Measurements from ENCODE around the gene PLAAT4. TPM values are rescaled to one million over a fixed set of nuclear protein-coding genes. Genes with fewer than 3 reads are reported as not detected.
"Not testable (repeated sequence)": the region's sequence is repeated elsewhere in the genome, so short reads cannot be mapped to it uniquely, and the experiment has no call there.

Gene PLAAT4
- polyA plus RNA-seq, 4 donors, result 8.5 to 14.7 (median 11.4) TPM

GRCh38 chr11:63564784-63565350 is 28.3 kb downstream of the PLAAT4 start:
- DNase-seq (ENCODE audit: low read depth in 4 of 4, low spot score in 2 of 4), result no peak

- peak in 3 of 4 donors; percentile 37 to 53 (median 41) for DNase-seq (ENCODE audit: low read depth in 4 of 4, low spot score in 2 of 4)
These were observed 30.6 kb downstream of the PLAAT4 start for GRCh38 chr11:63567044-63567840.

DNA sequence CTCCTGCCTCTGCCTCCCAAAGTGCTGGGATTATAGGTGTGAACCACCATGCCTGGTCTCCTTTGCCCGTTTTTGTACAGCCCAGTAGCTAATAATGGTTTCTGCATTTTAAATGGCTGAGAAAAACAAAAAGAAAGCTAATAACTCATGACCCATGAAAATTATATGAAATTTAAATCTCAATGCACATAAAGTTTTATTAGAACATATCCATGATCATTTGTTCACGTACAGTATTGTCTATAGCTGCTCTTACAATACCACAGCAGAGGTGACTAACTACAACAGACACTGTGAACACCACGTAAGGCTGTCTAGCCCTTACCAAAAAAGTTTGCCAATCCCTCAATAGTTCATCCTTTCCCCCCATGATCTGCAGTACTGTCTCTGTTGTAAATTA is 33.0 kb downstream of the PLAAT4 start:
- DNase-seq (ENCODE audit: low read depth in 4 of 4, low spot score in 2 of 4), result no peak

- DNase-seq (ENCODE audit: low read depth in 4 of 4, low spot score in 2 of 4), result no peak
These were observed 35.5 kb downstream of the PLAAT4 start for GRCh38 chr11:63572026-63572688.

DNA sequence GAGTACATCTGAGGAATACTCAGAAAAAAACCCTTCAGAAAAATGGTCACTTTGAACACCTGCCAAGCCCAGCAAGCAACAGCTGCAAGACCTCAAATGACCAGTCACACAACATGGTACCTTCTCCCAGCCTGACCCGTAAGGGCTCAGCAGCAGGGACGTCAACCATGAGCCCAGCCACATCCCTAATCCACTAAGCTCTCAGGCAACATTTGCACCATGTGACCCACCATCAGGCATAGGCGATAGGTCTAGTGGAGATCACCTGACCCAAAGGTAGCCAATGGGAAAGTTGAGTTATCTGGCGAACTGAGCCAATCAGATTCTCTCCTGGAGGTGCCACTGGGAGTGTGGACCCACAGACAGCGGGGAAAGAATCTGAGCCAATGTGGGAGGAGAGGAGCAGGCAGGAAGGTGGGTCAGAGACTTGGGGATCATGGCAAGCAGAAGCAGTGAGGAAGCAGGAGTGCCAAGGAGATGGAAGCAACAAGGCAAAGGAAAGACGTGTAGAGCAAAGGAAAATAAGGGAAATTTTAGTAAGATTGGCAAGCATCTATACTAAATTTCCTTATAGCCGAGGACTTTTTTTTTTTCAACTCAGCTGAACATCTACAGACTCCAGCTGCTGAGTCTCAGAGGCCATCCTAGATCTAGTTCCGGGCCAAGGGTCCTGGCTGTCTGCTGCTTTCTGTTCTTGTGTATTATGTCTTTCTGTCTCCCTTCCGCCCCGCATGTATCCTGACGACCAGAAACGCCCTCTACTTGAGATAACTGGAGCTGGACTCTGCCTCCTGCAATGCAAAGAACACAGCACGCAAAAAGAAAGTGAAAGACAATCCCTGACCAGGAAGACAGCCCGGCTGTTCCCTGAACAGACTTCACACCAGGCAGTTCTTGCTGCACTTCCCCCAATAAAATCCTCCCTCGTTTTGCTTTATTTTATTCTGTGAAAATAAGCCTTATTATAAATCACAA is 37.6 kb downstream of the PLAAT4 start:
- DNase-seq (ENCODE audit: low read depth in 4 of 4, low spot score in 2 of 4), result peak in 3 of 4 donors; percentile 22 to 51 (median 44)

GRCh38 chr11:63574856-63575602 is 38.4 kb downstream of the PLAAT4 start:
- no peak for DNase-seq (ENCODE audit: low read depth in 4 of 4, low spot score in 2 of 4)

DNA sequence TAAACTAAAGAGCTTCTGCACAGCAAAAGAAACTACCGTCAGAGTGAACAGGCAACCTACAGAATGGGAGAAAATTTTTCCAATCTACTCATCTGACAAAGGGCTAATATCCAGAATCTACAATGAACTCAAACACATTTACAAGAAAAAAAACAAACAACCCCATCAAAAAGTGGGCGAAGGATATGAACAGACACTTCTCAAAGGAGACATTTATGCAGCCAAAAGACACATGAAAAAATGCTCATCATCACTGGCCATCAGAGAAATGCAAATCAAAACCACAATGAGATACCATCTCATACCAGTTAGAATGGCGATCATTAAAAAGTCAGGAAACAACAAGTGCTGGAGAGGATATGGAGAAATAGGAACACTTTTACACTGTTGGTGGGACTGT is 42.3 kb downstream of the PLAAT4 start:
- DNase-seq (ENCODE audit: low read depth in 4 of 4, low spot score in 2 of 4), result not testable (repeated sequence)

- not testable (repeated sequence) for DNase-seq (ENCODE audit: low read depth in 4 of 4, low spot score in 2 of 4)
These were observed 44.6 kb downstream of the PLAAT4 start for GRCh38 chr11:63581224-63581623.

GRCh38 chr11:63583357-63583677 is 46.7 kb downstream of the PLAAT4 start:
- DNase-seq (ENCODE audit: low read depth in 4 of 4, low spot score in 2 of 4), result no peak

DNA sequence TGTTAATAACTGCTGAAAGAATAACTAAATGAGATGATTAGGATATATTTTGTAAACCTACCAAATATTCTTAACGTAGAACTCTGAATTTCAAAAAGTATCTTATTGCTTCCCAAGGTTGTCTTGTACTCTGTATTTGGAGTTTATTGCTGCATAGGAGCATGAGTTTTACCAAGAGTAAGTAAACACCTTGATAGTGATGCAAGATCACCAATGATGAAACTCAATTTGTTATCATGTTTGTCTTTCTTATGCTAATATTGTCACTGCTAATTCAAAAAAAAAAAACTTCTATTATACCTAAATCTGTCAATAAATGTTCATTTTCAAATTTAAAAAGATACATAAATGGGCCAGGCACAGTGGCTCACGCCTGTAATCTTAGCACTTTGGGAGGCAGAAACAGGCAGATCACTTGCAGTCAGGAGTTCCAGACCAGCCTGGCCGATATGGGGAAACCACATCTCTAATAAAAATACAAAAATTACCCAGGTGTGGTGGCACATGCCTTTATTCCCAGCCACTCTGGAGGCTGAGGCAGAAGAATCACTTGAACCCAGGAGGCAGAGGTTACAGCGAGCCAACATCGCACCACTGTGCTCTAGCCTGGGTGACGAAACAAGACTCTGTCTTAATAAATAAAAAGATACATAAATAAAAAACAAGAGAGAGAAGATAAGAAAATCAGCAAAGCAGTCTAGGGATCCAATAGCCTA is 50.0 kb downstream of the PLAAT4 start:
- DNase-seq (ENCODE audit: low read depth in 4 of 4, low spot score in 2 of 4), result no peak

- DNase-seq (ENCODE audit: low read depth in 4 of 4, low spot score in 2 of 4), result no peak
These were observed 52.4 kb downstream of the PLAAT4 start for GRCh38 chr11:63589000-63589399.

DNA sequence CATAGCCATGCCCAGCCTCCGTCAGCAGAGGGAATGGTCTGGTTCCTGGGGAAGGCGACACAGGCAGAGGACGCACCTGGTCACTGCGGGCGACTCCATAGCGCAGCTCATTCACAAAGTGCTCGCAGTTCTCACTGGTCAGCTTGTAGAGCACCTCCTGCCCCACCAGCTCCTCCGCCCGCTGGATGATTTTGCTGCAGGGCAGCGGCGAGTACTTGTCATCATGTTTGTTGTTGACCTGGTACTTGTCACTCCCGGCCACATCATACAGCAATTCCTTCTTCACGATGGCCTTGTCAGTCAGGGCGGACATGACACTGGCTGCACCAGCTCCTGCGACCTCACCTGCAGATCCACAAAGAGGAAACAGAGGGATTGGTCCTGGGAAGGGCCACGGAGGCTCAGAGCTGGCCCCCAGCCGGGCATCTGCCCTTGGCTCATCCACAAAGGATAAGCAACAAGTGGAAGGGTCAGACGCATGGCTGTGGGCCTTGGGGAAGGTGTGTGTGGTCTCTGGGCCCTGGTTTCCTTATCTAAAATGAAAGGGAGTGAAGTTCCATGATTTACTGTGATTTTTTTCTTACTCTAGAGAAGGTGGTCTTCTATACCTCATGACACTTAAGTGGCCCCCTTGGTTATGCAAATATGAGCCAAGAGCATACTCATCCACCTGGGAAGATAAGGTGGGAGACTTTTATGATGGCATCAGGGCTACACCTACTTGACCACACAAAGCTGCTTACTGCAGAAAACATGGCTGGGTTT is 53.6 kb downstream of the PLAAT4 start:
- no peak for DNase-seq (ENCODE audit: low read depth in 4 of 4, low spot score in 2 of 4)

- no peak for DNase-seq (ENCODE audit: low read depth in 4 of 4, low spot score in 2 of 4)
These were observed 56.4 kb downstream of the PLAAT4 start for GRCh38 chr11:63592975-63593395.

GRCh38 chr11:63595296-63595695 is 58.7 kb downstream of the PLAAT4 start:
- DNase-seq (ENCODE audit: low read depth in 4 of 4, low spot score in 2 of 4), result no peak
